SK-N-MC (cell line): ENCODE data around the gene HEPH.

Experiments used
- EZH2 ChIP-seq: fragments of 200-600 bp; sonication (generic); IDR thresholded peaks from one replicate; pipeline ENCODE4 v1.6.1; 2017; ENCODE audit warnings: antibody characterized with exemption
- FOXP2 ChIP-seq: optimal IDR thresholded peaks from 2 replicates; pipeline ENCODE3; 2011; ENCODE audit warnings: mild to moderate bottlenecking, moderate library complexity; ENCODE audit not compliant: insufficient read depth; ENCODE audit errors: extremely low read length, control extremely low read depth
- POLR2AphosphoS5 ChIP-seq: IDR thresholded peaks from 2 replicates; pipeline ENCODE4 v1.6.1; 2012; ENCODE audit warnings: mild to moderate bottlenecking, low read depth, low read length, borderline replicate concordance

- TF ChIP-seq EZH2: no peak
- TF ChIP-seq POLR2AphosphoS5: no peak
- TF ChIP-seq FOXP2: no peak
These were observed 68.2 kb downstream of the HEPH start for GRCh38 chrX:66232296-66232695.
